Hepatocyte (in vitro differentiated cells): ENCODE measurements around the gene DPYD.

Experiments used
- CTCF ChIP-seq: fragments of 200-600 bp; sonication (generic); IDR thresholded peaks from 2 replicates; pipeline ENCODE4 v1.5.1; 2016; ENCODE audit warnings: antibody characterized with exemption, mild to moderate bottlenecking; ENCODE audit not compliant: poor library complexity
- EZH2 ChIP-seq: fragments of 200-600 bp; sonication (generic); IDR thresholded peaks from 2 replicates; pipeline ENCODE4 v1.6.1; 2016; ENCODE audit warnings: antibody characterized with exemption, mild to moderate bottlenecking, borderline replicate concordance
- EZH2phosphoT487 ChIP-seq: fragments of 200-600 bp; sonication (generic); IDR thresholded peaks from one replicate; pipeline ENCODE4 v1.6.1; 2018; ENCODE audit warnings: antibody characterized with exemption, mild to moderate bottlenecking, low read depth, moderate library complexity; ENCODE audit not compliant: unreplicated experiment, severe bottlenecking

GRCh38 chr1:97505816-97506215 lies 415.0 kb downstream of the DPYD start:
- TF ChIP-seq CTCF (no peak), EZH2 (no peak), EZH2phosphoT487 (no peak)
